Fibroblast of villous mesenchyme (primary cell): ENCODE results near the gene NIPAL4. TPM values are rescaled to one million over a fixed set of nuclear protein-coding genes. Genes with fewer than 3 reads are reported as not detected.
A peak's percentile ranks its signal among the peaks of the same experiment; 100 is the strongest.

Experiments
- DNase-seq: peaks from one replicate; pipeline ENCODE4 v3.0.0-alpha.2; 2010; ENCODE audit warnings: low read depth
- H3K4me3 ChIP-seq: 2 replicates; pipeline ENCODE4 v1.5.1; 2011; ENCODE audit warnings: low read depth, mild to moderate bottlenecking, low read length
- CTCF ChIP-seq: IDR thresholded peaks from 2 replicates; pipeline ENCODE4 v1.5.1; 2012; ENCODE audit warnings: low read depth, mild to moderate bottlenecking, low read length; ENCODE audit not compliant: insufficient read depth
- total RNA-seq: library from RNA; depleted of rRNA; stranded (reverse); fragments of >200 nt; gene quantifications from 2 replicates; pipeline ENCODE4 v1.2.3, GENCODE V29; 2012

NIPAL4 gene
- total RNA-seq, 1 donor: 1.7 TPM

DNA sequence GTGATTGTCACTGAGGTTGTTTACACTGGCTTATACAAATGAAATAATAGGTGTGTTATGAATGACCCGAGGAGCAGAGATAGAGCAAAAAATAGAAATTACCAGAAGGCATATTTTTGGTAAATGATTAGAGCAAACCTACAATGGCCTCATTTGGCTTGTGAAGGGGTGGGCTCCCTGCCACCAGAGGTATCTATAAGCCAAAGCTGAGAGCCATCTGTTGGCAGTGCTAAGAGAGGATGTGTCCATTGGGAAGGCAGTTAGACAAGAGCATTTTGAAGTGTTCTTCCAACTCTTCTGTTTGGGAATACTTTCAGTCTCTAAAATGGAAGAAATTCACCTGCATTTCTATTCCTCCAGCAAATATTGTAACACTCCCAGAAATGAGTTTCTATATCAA, 10.6 kb downstream of the NIPAL4 start:
- no peak for DNase-seq
- TF ChIP-seq CTCF: no peak
- H3K4me3 ChIP-seq: no peak overlapping the region

DNA sequence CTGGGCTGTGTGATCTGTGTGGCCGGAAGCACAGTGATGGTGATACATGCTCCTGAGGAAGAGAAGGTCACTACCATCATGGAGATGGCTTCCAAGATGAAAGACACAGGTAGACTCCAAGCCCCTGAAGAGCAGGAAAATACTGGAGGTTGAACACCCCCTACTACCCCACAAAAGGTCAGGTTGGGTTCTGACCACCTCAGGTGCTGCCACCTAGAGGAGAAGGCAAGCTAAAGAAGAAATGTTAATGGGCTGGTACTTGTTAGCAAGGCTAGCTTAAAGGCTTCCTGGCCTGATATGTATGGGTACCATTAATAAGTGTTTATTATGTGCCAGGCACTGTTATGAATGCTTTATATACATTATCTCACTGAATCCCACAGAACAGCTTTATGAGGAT, 11.7 kb downstream of the NIPAL4 start:
- H3K4me3 ChIP-seq: no peak overlapping the region
- TF ChIP-seq CTCF: peak; percentile 85
- peak; percentile 38 for DNase-seq

- no peak overlapping the region for H3K4me3 ChIP-seq
- DNase-seq: peak; percentile 22
- no peak for TF ChIP-seq CTCF
These were observed 13.6 kb downstream of the NIPAL4 start for GRCh38 chr5:157473383-157474320.

- H3K4me3 ChIP-seq: no peak overlapping the region
- TF ChIP-seq CTCF: no peak
- DNase-seq: no peak
These were observed 15.4 kb downstream of the NIPAL4 start for GRCh38 chr5:157475432-157475831.

DNA sequence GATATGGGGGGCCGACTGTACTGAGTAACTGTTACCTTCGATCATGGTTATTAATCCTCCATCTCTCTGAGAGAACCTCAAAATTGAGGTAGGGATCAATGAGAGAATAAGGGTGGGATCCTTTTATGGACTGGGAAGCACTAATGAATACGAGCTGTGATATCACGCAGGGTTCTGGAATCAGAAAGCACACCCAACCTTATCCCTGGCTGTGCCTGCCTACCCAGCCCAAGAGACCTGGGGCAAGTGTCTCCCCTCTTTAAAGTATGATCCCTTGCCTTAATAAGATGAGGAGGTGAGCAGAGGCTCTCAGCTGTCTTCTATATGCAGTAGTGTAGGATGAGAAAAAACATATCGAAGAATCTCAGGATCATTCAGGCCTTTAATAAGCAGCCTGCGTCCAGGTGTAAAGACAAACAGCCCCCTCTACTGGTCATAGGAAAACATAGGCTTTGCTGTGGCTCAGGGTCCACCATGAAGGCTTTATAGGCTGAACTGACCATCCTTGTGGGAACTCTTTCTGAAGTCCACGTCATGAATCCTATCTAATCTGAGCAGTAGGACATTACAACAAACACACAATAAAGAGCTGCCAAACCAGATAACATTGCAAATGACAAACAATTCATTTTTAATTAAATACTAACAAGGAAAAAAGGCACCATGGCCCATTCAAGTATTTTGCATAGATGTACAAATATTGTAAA, 16.8 kb downstream of the NIPAL4 start:
- TF ChIP-seq CTCF: peak; percentile 83
- H3K4me3 ChIP-seq: no peak overlapping the region
- DNase-seq: peak; percentile 83

DNA sequence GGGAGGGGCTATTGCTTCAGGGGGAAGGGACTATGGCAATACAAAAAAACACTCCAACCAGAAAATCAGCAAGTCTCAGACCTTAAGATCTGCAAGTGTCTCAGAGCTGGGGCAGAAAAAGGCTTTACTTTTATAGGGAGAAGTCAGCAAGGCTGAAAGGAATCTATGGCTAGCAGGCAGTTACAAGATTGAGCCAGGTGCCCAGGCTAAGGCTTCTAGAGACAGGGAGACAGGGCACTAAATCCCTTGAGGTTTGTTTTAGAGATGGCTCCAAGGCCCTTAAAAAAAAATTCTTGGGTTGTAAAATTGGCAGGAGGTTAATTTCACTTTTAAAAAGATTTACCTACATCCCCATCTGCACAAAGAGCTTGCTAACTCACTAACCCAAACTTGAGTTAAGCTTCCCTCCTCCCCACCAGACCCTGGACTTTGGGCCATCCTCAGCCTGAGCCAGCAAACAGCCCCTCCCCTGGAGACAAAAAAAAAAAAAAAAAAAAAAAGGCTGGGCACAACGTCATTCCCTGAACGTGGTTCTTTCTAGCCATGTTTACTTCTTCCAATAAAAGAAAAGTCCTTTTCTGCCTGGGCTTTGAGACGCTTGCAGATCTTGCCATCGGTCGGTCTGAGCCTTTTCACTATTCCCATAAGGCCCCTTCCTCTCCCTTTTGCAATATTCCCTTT, 17.9 kb downstream of the NIPAL4 start:
- no peak overlapping the region for H3K4me3 ChIP-seq
- no peak for DNase-seq
- TF ChIP-seq CTCF: no peak
